GM10847 (cell line): ENCODE data around the gene RTTN.

Source experiments
- POLR2A ChIP-seq: IDR thresholded peaks from 2 replicates; pipeline ENCODE4 v1.6.1; 2011; ENCODE audit not compliant: insufficient read length; ENCODE audit errors: extremely low read depth

Gene RTTN

GRCh38 chr18:70181015-70181414 is 24.5 kb downstream of the RTTN start:
- no peak for TF ChIP-seq POLR2A

DNA sequence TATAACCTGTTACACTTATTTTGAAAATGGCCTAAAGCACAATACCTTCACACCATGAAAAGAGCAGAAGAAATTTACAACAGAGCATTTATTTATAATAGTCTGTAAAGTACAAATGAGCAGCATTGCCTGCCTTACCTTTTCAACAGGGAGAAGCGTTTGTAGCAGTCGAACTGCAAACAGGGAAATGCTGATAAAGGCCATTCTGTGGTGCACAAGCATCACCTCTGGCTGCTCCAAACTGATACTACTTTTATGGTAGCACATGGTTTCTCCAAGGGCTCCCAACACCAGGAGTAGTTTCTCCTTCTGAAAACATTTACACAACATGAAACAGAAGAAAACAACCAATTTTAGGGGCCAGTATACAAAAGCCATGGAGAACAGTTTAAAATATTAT is 28.9 kb downstream of the RTTN start:
- TF ChIP-seq POLR2A = no peak

DNA sequence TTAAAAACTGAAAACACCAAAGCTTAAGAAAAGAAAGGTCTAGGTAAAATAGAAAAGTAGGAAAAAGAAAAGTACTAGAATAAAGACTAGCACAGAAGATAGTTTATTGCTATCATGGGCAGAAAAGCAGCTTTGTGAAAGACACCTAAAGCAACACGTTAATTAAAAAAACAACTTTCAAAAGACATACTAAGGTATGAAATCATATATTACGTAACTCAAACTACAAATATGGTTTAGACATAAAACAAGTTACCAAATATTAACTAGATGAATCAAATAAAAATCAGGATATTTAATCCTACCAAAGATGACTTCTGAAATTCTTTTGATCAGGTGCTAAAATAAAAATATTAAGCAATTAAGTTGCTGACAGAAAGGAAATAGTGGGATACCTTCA is 30.3 kb downstream of the RTTN start:
- no peak for TF ChIP-seq POLR2A

- no peak for TF ChIP-seq POLR2A
Measured at GRCh38 chr18:70172225-70172624, 33.3 kb downstream of the RTTN start.

DNA sequence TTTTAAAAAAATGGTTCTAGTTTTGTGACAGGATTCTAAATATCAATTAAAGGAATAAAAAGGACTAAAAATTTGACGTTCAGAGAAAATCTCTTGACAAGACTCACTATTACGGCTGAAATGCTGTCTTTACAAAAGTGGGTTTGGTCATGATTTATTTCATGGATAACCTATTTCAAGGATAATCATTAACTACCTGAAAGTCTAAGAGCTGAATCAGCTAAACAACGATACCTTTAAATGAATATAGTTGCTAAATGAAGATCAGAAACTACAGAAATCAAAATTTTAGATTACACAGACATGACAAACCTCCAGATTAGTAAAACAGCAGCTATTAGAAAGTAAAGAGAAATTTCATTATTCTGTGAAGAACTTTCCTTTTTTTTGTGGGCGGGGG is 35.7 kb downstream of the RTTN start:
- no peak for TF ChIP-seq POLR2A

- no peak for TF ChIP-seq POLR2A
Measured at GRCh38 chr18:70166668-70167067, 38.8 kb downstream of the RTTN start.

GRCh38 chr18:70165936-70166335 is 39.6 kb downstream of the RTTN start:
- TF ChIP-seq POLR2A = no peak

GRCh38 chr18:70160073-70160678 is 45.3 kb downstream of the RTTN start:
- TF ChIP-seq POLR2A = no peak

DNA sequence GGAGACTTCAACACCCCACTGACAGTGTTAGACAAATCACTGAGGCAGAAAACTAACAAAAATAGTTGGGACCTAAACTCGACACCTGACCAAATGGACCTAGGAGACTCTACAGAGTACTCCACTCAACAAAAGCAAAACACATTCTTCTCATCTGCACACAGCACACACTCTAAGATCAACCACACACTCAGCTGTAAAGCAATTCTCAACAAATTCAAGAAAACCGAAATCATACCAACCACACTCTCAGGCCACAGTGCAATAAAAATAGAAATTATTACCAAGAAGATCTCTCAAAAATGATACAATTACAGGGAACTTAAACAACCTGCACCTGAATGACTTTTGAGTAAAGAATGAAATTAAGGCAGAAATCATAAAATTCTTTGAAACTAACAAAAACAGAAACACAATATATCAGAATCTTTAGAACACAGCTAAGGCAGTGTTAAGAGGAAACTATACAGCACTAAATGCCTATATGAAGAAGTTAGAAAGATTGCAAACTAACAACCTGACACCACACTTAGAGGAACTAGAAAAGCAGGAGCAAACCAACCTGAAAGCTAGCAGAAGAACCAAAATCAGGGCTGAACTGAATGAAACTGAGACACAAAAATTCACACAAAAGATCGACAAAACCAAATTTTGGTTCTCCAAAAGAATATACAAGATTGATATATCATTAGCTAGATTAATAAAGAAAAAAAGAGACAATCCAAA is 46.3 kb downstream of the RTTN start:
- TF ChIP-seq POLR2A = no peak

DNA sequence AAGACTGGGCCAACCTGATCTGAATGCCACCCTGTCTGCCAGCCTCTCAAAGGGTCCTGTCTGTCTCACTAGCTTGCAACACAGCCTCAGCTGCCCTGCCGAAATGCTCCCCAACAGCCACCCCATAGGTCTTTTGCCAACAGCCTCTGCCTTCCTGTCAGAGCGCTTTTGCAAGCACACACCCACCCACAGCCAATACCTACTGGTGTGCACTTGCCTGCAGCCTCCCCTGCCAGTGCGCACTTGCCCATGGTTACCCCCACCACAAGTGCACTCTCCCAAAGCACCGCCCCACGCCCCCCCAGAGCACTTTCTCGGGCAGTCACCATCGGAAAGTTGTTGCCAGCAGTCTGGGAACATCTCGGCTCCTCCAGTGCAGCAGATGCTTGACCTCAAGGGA is 48.6 kb downstream of the RTTN start:
- TF ChIP-seq POLR2A = no peak

- TF ChIP-seq POLR2A = no peak
Measured at GRCh38 chr18:70154591-70155194, 50.8 kb downstream of the RTTN start.

- no peak for TF ChIP-seq POLR2A
Measured at GRCh38 chr18:70151614-70152013, 53.9 kb downstream of the RTTN start.

- no peak for TF ChIP-seq POLR2A
Measured at GRCh38 chr18:70149616-70150301, 55.7 kb downstream of the RTTN start.

DNA sequence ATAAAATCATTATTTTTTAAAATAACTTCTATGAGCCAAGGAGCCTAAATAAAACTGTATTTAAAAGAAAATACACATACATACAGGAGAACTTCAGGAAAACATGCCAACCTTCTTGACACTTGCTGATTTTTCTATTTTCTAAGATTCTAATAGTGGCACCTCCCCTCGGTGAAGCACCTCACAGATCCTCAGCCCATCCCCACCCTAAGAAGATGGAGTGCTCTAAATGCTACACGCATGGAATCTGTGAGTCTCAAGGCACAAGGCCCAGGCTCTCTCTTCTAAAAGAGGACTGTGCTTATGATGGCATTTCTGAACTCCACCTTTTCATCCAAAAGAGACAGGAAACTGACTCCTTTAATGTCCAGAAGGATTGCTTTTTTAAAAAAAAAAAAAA is 56.3 kb downstream of the RTTN start:
- TF ChIP-seq POLR2A = no peak

- no peak for TF ChIP-seq POLR2A
Measured at GRCh38 chr18:70148039-70148938, 57.2 kb downstream of the RTTN start.
